ENCODE data around the gene PRKCH. TPM values are rescaled to one million over a fixed set of nuclear protein-coding genes. Genes with fewer than 3 reads are reported as not detected.
A peak's percentile ranks its signal among the peaks of the same experiment; 100 is the strongest.

Gene PRKCH
- total and polyA plus RNA-seq, 2 experiments from 2014 or later: 7.1 to 11.2 TPM

DNA sequence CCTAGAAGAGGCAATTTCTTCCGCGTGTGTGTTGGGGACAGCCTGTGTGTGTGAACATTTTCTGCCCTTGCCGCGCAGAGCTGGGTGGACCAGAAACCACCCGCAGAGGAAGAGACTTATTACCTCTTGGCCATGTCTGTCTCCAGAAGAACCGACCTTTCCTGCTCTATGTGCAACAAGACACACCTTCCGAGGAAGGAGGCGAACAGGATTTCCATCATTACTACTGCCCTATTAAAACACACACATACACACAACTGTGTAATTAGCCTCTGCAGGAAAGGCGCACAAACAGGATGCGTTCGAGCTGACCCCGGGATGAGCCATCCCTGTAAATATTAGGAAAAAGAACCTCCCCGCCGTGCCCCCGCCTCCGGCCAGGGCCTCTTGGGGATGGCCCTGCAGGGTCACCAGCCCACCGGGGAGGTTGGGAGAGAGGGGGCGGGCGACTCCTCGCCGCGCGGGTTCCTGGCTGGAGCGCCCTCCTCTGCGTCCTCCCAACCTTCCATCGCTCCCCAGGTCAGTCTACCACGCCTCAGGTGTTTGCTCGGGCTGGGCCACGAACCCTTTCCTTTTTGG lies 484 bp upstream of the PRKCH start:
- Histone ChIP-seq H3K79me2 (no peaks in the 10 kb centered on the region), H3K27me3 (peaks cover 26% of the 10 kb centered on the region), H3K4me2 (peak overlapping the region; percentile 97), H4K20me1 (ENCODE audit: insufficient read depth, poor library complexity, severe bottlenecking) (no peaks in the 10 kb centered on the region), H3K9me2 (replicated peaks; ENCODE audit: insufficient read depth) (no peaks in the 10 kb centered on the region), H3K27ac (peak overlapping the region; percentile 51), H2AFZ (peak overlapping the region; percentile 98), H3K36me3 (replicated peaks; ENCODE audit: insufficient read depth, low read depth) (no peaks in the 10 kb centered on the region), H3K4me1 (ENCODE audit: insufficient read depth) (peaks cover 6% of the 10 kb centered on the region), H3K9me3 (ENCODE audit: low read depth) (no peaks in the 10 kb centered on the region), H3K4me3 (peak overlapping the region; percentile 83)
- TF ChIP-seq EZH2phosphoT487 (IDR thresholded peaks at IDR 0.05; ENCODE audit: low read depth, severe bottlenecking, unreplicated experiment) (no peak), EZH2 (IDR thresholded peaks at IDR 0.05; ENCODE audit: borderline replicate concordance) (no peak)
- TF ChIP-seq, protein P1, sequence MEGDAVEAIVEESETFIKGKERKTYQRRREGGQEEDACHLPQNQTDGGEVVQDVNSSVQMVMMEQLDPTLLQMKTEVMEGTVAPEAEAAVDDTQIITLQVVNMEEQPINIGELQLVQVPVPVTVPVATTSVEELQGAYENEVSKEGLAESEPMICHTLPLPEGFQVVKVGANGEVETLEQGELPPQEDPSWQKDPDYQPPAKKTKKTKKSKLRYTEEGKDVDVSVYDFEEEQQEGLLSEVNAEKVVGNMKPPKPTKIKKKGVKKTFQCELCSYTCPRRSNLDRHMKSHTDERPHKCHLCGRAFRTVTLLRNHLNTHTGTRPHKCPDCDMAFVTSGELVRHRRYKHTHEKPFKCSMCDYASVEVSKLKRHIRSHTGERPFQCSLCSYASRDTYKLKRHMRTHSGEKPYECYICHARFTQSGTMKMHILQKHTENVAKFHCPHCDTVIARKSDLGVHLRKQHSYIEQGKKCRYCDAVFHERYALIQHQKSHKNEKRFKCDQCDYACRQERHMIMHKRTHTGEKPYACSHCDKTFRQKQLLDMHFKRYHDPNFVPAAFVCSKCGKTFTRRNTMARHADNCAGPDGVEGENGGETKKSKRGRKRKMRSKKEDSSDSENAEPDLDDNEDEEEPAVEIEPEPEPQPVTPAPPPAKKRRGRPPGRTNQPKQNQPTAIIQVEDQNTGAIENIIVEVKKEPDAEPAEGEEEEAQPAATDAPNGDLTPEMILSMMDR (IDR thresholded peaks at IDR 0.05; ENCODE audit: poor library complexity): no peak
- 40% methylated on average over 25 of the region's 29 CpGs for WGBS (ENCODE audit: low lambda C conversion rate, missing lambda C conversion rate)
- DNase-seq (ENCODE audit: low spot score): peak; percentile 10

DNA sequence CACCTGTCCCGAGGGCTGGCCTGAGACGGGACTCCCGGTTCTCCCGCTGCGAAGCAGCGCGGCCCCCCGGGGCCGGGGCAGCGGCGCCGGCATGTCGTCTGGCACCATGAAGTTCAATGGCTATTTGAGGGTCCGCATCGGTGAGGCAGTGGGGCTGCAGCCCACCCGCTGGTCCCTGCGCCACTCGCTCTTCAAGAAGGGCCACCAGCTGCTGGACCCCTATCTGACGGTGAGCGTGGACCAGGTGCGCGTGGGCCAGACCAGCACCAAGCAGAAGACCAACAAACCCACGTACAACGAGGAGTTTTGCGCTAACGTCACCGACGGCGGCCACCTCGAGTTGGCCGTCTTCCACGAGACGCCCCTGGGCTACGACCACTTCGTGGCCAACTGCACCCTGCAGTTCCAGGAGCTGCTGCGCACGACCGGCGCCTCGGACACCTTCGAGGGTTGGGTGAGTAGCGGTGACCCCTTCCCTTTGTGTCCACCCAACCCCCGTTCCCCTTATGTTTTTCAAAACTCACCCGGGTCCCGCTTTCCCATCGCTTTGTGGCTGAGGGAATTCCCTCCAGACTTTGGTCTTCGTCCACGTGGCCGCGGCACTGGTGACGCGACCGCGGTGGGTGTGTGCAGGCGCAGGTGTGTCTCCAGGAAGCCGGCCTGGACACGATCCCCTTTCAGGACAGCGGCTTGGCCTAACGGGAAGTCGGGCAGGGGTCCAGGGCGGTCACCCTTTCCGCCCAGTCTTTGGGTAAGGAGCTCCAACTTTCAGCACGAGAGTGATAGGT lies 826 bp downstream of the PRKCH start:
- no peaks in the 10 kb centered on the region for H3K36me3 ChIP-seq (replicated peaks; ENCODE audit: insufficient read depth, low read depth)
- H3K4me1 ChIP-seq (ENCODE audit: insufficient read depth): peaks cover 6% of the 10 kb centered on the region
- peak overlapping the region; percentile 83 for H3K4me3 ChIP-seq
- H3K27me3 ChIP-seq: peaks cover 26% of the 10 kb centered on the region
- H3K79me2 ChIP-seq: no peaks in the 10 kb centered on the region
- no peaks in the 10 kb centered on the region for H3K9me2 ChIP-seq (replicated peaks; ENCODE audit: insufficient read depth)
- H3K27ac ChIP-seq: peak overlapping the region; percentile 51
- peak; percentile 61 for DNase-seq (ENCODE audit: low spot score)
- H3K4me2 ChIP-seq: peak overlapping the region; percentile 97
- WGBS (ENCODE audit: low lambda C conversion rate, missing lambda C conversion rate): 5% methylated on average over 61 of the region's 63 CpGs
- no peaks in the 10 kb centered on the region for H3K9me3 ChIP-seq (ENCODE audit: low read depth)
- H2AFZ ChIP-seq: peak overlapping the region; percentile 98
- no peaks in the 10 kb centered on the region for H4K20me1 ChIP-seq (ENCODE audit: insufficient read depth, poor library complexity, severe bottlenecking)
- TF ChIP-seq EZH2phosphoT487 (IDR thresholded peaks at IDR 0.05; ENCODE audit: low read depth, severe bottlenecking, unreplicated experiment): no peak
- TF ChIP-seq EZH2 (IDR thresholded peaks at IDR 0.05; ENCODE audit: borderline replicate concordance): no peak
- TF ChIP-seq, protein P1 (IDR thresholded peaks at IDR 0.05; ENCODE audit: poor library complexity): no peak

DNA sequence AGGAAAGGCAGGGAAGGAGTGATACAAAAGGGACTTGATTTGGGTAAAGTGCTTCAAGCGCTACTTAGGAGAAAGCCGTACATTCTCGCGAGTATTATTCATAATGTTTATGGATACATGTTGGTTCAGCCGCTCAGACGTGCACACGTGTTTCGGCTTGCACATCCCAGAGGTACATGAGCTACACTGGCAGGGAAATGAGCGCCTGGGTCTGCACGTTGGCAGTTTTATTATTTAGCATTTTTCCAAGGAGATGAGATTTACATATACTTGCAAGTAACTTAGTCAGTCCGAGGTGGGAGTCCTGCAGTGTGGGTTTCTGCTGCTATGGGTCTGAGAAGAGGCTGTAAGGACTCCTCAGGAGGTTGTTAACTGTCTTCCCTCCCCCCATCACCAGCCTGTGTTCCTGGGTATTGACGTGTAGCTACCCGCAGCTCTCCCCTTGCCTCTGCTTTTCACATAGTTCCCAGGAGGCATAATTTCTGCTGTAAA lies 1.5 kb downstream of the PRKCH start:
- Histone ChIP-seq H3K27ac (peak overlapping the region; percentile 35), H4K20me1 (ENCODE audit: insufficient read depth, poor library complexity, severe bottlenecking) (no peaks in the 10 kb centered on the region), H3K36me3 (replicated peaks; ENCODE audit: insufficient read depth, low read depth) (no peaks in the 10 kb centered on the region), H3K4me2 (peak overlapping the region; percentile 97), H3K4me3 (peak overlapping the region; percentile 83), H3K79me2 (no peaks in the 10 kb centered on the region), H3K9me2 (replicated peaks; ENCODE audit: insufficient read depth) (no peaks in the 10 kb centered on the region), H3K9me3 (ENCODE audit: low read depth) (no peaks in the 10 kb centered on the region), H2AFZ (peak overlapping the region; percentile 98), H3K4me1 (ENCODE audit: insufficient read depth) (peaks cover 6% of the 10 kb centered on the region), H3K27me3 (peaks cover 26% of the 10 kb centered on the region)
- no peak for TF ChIP-seq EZH2 (IDR thresholded peaks at IDR 0.05; ENCODE audit: borderline replicate concordance)
- TF ChIP-seq, protein P1 (IDR thresholded peaks at IDR 0.05; ENCODE audit: poor library complexity): no peak
- no peak for TF ChIP-seq EZH2phosphoT487 (IDR thresholded peaks at IDR 0.05; ENCODE audit: low read depth, severe bottlenecking, unreplicated experiment)
- 26% methylated on average over 13 of the region's 13 CpGs for WGBS (ENCODE audit: low lambda C conversion rate, missing lambda C conversion rate)
- peak; percentile 42 for DNase-seq (ENCODE audit: low spot score)

Data from hepatocyte (in vitro differentiated cells).